ENCODE measurements around the gene DISP2. TPM values are rescaled to one million over a fixed set of nuclear protein-coding genes. Genes with fewer than 3 reads are reported as not detected.

Gene DISP2
- total RNA-seq, 4 donors from 2014 or later, result 8.6 to 12.9 (median 10.9) TPM

- DNase-seq, result no peak
- no peaks in the 10 kb centered on the region for H3K9me3 ChIP-seq
- TF ChIP-seq EP300 (IDR thresholded peaks at IDR 0.05; ENCODE audit: low read depth) (no peak), POLR2AphosphoS5 (IDR thresholded peaks at IDR 0.05) (no peak), CTCF (IDR thresholded peaks at IDR 0.05) (no peak), POLR2A (IDR thresholded peaks at IDR 0.05) (no peak)
- intact Hi-C loops (cut with DNase I; ENCODE audit: low total_unique reads) (loop anchor here (10.0 kb wide), 1 partner anchor 224 kb away; the partner anchor contains the start of gene BMF), in situ Hi-C loops (cut with MboI; ENCODE audit: low pct_ligation_motif_present in 1 of 4, low pct_unique_long_range_greater_than_20kb in 1 of 4, low sequenced_read_pairs in 3 of 4) (no loop called here)
- 60 to 71% methylated on average over 2 to 5 of the region's 5 CpGs for WGBS, 2 donors (ENCODE audit: low coverage in 1 of 2)
- peak overlapping the region; percentile 95 to 98 (median 96) for H3K27ac ChIP-seq
- H3K27me3 ChIP-seq, result no peaks in the 10 kb centered on the region
- H3K4me1 ChIP-seq, result peaks cover 18 to 78% (median 28%) of the 10 kb centered on the region in 4 donors
- no peak overlapping the region for H3K4me3 ChIP-seq
- H3K36me3 ChIP-seq, result no peaks in the 10 kb centered on the region
Measured at GRCh38 chr15:40328751-40329150, 29.3 kb upstream of the DISP2 start.

- peaks cover 26 to 84% (median 34%) of the 10 kb centered on the region in 4 donors for H3K4me1 ChIP-seq
Measured at GRCh38 chr15:40329804-40330203, 28.2 kb upstream of the DISP2 start.

GRCh38 chr15:40330368-40330836, 27.6 kb upstream of the DISP2 start:
- Histone ChIP-seq H3K4me1 (peaks cover 26 to 84% (median 35%) of the 10 kb centered on the region in 4 donors), H3K36me3 (no peaks in the 10 kb centered on the region), H3K4me3 (no peak overlapping the region), H3K27me3 (no peaks in the 10 kb centered on the region), H3K9me3 (no peaks in the 10 kb centered on the region), H3K27ac (peak overlapping the region; percentile 95 to 98 (median 96))
- peak; percentile 58 for DNase-seq
- in situ Hi-C loops (cut with MboI; ENCODE audit: low pct_ligation_motif_present in 1 of 4, low pct_unique_long_range_greater_than_20kb in 1 of 4, low sequenced_read_pairs in 3 of 4) (no loop called here), intact Hi-C loops (cut with DNase I; ENCODE audit: low total_unique reads) (no loop called here)
- TF ChIP-seq EP300 (IDR thresholded peaks at IDR 0.05; ENCODE audit: low read depth), result peak; percentile 99
- TF ChIP-seq POLR2A (IDR thresholded peaks at IDR 0.05), result no peak
- peak; percentile 77 to 93 (median 89) for TF ChIP-seq POLR2AphosphoS5 (IDR thresholded peaks at IDR 0.05)
- no peak for TF ChIP-seq CTCF (IDR thresholded peaks at IDR 0.05)
- 40 to 60% methylated on average over 3 to 5 of the region's 5 CpGs for WGBS, 2 donors (ENCODE audit: low coverage in 1 of 2)

More at GRCh38 chr15:40329804-40330203, 28.2 kb upstream of the DISP2 start:
- in situ Hi-C loops (cut with MboI; ENCODE audit: low pct_ligation_motif_present in 1 of 4, low pct_unique_long_range_greater_than_20kb in 1 of 4, low sequenced_read_pairs in 3 of 4) (no loop called here), intact Hi-C loops (cut with DNase I; ENCODE audit: low total_unique reads) (loop anchor here (10.0 kb wide), 1 partner anchor 225 kb away; the partner anchor contains the start of gene BMF)
- Histone ChIP-seq H3K9me3 (no peaks in the 10 kb centered on the region), H3K27ac (peak overlapping the region; percentile 95 to 98 (median 96)), H3K36me3 (no peaks in the 10 kb centered on the region), H3K4me3 (no peak overlapping the region), H3K27me3 (no peaks in the 10 kb centered on the region)
- WGBS, 2 donors (ENCODE audit: low coverage in 1 of 2), result 84 to 89% methylated on average over 6 to 7 of the region's 7 CpGs
- DNase-seq, result no peak
- TF ChIP-seq CTCF (IDR thresholded peaks at IDR 0.05), result no peak
- peak in 1 of 3 donors; percentile 38 for TF ChIP-seq POLR2AphosphoS5 (IDR thresholded peaks at IDR 0.05)
- no peak for TF ChIP-seq POLR2A (IDR thresholded peaks at IDR 0.05)
- TF ChIP-seq EP300 (IDR thresholded peaks at IDR 0.05; ENCODE audit: low read depth), result peak; percentile 72

- Histone ChIP-seq H3K9me3 (no peaks in the 10 kb centered on the region), H3K36me3 (no peaks in the 10 kb centered on the region), H3K27me3 (no peaks in the 10 kb centered on the region), H3K27ac (peak overlapping the region; percentile 95 to 98 (median 96)), H3K4me1 (peaks cover 28 to 84% (median 36%) of the 10 kb centered on the region in 4 donors), H3K4me3 (no peak overlapping the region)
- intact Hi-C loops (cut with DNase I; ENCODE audit: low total_unique reads), result no loop called here
- in situ Hi-C loops (cut with MboI; ENCODE audit: low pct_ligation_motif_present in 1 of 4, low pct_unique_long_range_greater_than_20kb in 1 of 4, low sequenced_read_pairs in 3 of 4), result no loop called here
- TF ChIP-seq CTCF (IDR thresholded peaks at IDR 0.05) (no peak), EP300 (IDR thresholded peaks at IDR 0.05; ENCODE audit: low read depth) (no peak), POLR2A (IDR thresholded peaks at IDR 0.05) (no peak), POLR2AphosphoS5 (IDR thresholded peaks at IDR 0.05) (no peak)
- DNase-seq, result no peak
- 80 to 81% methylated on average over 6 to 7 of the region's 7 CpGs for WGBS, 2 donors (ENCODE audit: low coverage in 1 of 2)
Measured at GRCh38 chr15:40331026-40331425, 27.0 kb upstream of the DISP2 start.
